HG03565 (cell line): Measurements from ENCODE around the gene ADGRA3.

Source experiments
- ATAC-seq: cut with Tn5 transposase; IDR thresholded peaks from one replicate; pipeline ENCODE4 v1.9.1; 2021; ENCODE audit warnings: mild to moderate bottlenecking, moderate library complexity; ENCODE audit not compliant: unreplicated experiment

Gene ADGRA3, protein sequence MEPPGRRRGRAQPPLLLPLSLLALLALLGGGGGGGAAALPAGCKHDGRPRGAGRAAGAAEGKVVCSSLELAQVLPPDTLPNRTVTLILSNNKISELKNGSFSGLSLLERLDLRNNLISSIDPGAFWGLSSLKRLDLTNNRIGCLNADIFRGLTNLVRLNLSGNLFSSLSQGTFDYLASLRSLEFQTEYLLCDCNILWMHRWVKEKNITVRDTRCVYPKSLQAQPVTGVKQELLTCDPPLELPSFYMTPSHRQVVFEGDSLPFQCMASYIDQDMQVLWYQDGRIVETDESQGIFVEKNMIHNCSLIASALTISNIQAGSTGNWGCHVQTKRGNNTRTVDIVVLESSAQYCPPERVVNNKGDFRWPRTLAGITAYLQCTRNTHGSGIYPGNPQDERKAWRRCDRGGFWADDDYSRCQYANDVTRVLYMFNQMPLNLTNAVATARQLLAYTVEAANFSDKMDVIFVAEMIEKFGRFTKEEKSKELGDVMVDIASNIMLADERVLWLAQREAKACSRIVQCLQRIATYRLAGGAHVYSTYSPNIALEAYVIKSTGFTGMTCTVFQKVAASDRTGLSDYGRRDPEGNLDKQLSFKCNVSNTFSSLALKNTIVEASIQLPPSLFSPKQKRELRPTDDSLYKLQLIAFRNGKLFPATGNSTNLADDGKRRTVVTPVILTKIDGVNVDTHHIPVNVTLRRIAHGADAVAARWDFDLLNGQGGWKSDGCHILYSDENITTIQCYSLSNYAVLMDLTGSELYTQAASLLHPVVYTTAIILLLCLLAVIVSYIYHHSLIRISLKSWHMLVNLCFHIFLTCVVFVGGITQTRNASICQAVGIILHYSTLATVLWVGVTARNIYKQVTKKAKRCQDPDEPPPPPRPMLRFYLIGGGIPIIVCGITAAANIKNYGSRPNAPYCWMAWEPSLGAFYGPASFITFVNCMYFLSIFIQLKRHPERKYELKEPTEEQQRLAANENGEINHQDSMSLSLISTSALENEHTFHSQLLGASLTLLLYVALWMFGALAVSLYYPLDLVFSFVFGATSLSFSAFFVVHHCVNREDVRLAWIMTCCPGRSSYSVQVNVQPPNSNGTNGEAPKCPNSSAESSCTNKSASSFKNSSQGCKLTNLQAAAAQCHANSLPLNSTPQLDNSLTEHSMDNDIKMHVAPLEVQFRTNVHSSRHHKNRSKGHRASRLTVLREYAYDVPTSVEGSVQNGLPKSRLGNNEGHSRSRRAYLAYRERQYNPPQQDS (N-terminal part only)

DNA sequence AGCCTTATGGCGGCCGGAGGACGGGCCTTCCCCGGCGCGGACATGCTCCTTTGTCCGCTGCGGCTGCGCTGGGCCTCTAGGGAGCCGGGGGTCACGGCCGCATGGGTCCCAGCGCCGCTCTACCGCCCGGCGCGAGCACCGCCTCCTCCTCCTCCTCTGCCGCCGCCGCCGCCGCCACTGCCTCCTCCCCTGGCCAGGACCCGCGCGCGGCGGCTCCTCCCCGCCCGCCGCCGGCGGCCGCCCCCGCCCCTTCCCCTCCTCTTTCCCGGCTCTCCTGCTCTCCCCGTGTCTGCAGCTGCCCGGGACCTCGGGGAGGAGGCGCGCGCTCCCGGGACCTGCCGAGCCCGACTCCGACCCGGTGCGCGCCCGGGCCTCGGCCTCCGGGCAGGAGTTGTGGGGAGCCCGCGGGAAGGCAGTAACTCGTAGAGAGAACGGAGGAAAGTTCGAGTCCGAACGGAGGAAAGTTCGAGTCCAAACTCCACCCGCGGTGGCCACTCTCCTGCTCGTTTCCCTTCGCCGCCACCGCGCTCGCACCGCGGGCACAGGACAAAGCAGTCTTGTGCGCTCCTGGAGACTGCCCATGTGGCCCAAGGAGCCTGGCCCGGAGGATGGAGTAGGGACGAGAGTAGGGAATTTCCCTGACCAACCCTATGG lies at the start of gene ADGRA3:
Gene ADGRA3 (minus strand): TSS at position 179 of the 654 bp plus-strand sequence. CDS start 282 bp downstream, outside the sequence.
- peak; percentile 37 for ATAC-seq

DNA sequence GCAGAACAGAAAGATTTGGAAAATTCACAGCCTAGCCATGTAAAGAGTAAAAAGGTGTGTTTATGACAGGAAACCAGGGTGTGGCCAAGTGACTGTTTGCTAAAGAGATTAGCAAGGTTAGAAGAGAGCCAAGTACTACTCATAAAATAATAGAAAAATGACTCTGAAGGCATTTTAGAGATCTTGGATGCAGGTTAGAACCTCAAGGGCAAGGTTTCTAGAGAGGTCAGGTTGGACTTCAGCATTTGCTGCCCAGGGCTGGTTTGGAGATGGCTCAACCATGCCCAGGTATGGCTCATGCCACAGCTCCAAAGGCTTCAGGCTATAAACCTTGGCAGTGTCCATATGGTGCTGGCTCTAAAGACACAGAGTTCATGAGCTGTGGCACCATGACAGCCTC lies 40.6 kb upstream of the ADGRA3 start:
- ATAC-seq = no peak

DNA sequence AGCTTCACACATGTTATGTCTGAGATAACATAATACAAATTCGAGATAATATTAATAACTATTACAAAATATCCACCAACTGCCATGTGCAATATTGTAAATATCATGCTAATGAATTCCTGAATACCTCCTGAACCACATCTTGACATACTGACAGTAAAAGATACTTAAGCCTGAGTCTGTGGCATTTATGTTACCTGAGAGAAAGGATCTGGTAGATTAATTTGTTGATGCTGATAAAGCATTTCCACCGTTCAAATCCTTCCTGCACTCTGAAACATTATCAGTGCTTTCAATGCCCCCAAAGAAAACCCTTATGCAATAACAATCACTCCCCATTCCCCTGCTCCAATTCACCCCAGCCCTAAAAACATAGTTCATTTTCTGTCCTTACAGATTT lies 38.8 kb upstream of the ADGRA3 start:
- no peak for ATAC-seq

DNA sequence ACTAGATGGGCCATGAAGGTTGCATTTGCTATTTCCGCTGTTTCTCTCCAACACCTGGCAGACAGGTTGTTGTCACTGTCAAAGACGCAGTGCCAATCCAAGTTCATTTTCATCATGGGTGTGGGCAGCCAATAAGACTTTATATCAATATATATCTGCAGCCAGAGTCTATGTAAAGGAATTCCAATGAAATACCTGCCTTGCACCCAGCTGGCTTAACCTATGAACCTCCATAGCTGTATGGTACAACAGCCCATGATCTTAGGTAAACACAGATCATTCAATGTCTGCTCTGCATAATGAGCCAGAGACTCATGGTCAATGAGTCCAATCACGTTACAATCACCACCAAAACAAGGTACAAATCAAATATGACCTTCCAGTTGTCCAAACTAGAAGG lies 37.7 kb upstream of the ADGRA3 start:
- ATAC-seq = no peak

DNA sequence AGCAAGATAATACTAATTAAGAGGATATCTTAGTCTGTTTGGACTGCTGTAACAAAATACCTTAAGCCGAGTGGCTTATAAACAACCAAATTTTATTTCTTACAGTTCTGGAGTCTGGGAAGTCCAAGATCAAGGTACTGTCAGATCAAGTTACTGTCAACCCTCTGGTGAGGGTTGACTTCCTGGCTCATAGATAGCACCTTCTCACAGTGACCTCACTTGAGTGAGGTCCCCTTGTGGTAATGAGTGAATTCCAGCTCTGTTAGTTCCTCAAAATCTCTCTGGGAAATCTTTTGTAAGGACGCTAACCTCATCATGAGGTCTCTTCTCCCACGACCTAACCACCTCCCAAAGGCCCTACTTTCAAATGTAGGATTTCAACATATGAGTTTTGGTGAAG lies 36.9 kb upstream of the ADGRA3 start:
- ATAC-seq = no peak

DNA sequence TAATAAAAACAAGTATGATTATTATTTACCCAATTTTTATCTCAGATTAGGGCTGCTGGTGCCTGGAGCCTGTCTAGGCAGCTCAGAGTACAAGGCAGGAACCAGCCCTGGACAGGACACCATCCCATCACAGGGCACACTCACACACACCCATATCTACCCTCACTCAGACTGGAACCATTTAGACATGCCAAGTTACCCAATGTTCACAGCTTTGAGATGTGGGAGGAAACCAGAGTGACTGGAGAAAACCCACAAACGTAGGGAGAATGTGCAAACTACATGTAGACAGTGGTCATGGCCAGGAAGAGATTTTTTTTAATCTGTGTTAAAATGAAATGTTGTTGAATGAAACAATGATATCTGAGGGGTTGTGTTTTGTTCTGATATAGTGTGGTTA lies 35.7 kb upstream of the ADGRA3 start:
- no peak for ATAC-seq

DNA sequence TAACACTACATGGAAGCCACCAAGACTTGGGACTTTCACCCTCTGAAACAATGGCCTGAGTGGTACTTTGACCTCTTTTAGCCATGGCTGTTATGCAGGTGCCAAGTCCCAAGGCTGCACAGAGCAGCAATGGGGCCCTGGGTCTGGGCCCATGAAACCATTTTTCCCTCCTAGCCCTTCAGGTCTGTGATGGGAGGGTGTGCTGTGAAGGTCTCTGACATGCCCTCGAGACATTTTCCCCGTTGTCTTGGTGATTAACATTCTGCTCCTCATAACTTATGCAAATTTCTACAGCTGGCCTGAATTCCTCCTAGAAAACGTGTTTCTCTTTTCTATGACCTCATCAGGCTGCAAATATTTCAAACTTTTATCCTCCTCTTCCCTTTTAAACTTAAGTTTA lies 30.4 kb upstream of the ADGRA3 start:
- ATAC-seq = no peak

DNA sequence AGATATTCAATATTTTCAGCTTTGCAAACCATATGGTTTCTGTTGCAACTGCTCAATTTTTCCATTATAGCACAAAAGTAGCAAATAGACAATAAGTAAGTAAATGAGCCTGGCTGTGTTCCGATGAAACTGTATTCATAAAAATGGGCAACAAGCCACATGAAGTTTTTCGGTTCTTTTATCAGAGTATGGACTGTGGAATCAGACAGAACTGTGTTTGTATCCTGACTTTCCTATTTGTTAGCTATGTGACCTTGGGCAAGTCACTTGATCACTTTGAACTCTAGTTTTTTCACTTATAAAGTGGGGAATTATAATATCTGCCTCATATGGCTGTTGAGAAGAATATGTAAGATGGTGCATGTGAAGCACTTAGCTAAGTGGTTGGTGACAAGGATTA lies 23.4 kb upstream of the ADGRA3 start:
- no peak for ATAC-seq

DNA sequence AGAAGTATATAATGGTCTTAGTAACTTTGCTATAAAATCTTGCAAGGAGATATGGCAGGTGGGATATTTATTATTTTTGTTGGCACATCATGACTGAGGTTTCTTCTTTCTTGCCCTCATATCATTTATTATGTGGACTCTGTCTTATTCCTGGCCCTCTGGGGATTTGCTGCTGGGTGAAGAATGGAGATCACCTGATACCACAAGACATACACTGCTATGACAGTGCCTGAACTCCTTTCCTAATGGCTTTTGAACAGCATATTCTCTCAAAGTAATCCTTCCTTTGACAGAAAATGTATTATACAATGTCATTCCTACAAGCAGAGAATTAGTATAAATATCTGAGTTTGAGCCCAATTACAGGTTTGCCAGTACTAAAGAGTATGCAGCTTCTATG lies 22.0 kb upstream of the ADGRA3 start:
- ATAC-seq = no peak

DNA sequence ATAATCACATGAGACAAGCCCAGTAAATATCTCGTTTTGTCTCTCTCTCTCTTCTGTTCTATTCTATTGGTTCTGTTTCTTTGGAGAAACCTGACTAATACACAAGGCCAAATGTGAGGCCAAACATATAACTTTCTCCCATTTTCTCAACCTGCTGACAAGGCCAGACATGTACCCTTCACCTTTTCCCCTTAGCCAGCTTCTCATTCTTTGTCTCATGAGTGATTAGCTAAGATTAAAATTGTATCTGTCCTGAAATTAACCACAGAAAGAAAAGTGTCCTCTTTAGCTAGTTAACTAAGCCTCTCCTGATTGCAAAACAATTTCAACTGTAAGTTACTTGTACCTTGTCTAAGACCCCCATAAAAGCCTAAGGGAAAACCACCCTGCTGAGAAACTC lies 18.5 kb upstream of the ADGRA3 start:
- ATAC-seq = no peak

DNA sequence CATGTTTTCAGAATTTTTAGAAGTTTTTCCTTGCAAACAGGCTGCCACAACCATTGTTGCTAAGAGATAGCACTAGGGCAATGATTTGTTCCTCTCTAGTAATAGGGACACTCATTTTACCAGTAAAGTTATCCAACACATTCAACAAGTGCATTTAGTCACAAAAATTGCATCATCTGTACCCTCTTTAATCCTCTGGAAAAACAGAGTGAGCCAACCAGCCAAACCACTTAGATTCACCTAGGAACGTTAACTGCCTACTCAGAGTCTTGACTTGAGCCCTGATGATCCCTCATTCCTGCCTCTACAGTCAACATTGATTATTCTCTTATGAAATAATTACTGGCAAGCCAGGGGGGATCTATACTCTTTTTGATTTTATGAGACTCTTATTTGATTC lies 17.0 kb upstream of the ADGRA3 start:
- ATAC-seq = no peak

DNA sequence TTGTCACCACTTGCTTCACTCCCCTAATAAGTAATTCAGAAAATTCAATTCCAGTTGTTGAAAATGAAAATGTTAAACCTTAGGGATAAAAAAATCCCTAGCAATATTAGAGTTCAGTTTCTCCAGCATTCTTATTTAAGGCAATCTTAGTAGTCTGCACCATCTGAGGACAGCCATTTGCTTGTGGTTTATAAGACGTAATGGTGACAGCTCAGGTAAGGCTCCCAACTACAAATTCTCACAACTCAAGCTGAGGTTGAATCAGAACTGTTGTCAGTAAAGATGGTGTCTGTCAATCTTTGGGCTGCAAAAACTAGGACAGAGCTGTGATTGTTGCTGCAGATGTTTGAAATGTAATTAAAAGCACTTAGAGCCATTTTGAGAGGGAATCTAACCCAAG lies 16.3 kb upstream of the ADGRA3 start:
- ATAC-seq = no peak

DNA sequence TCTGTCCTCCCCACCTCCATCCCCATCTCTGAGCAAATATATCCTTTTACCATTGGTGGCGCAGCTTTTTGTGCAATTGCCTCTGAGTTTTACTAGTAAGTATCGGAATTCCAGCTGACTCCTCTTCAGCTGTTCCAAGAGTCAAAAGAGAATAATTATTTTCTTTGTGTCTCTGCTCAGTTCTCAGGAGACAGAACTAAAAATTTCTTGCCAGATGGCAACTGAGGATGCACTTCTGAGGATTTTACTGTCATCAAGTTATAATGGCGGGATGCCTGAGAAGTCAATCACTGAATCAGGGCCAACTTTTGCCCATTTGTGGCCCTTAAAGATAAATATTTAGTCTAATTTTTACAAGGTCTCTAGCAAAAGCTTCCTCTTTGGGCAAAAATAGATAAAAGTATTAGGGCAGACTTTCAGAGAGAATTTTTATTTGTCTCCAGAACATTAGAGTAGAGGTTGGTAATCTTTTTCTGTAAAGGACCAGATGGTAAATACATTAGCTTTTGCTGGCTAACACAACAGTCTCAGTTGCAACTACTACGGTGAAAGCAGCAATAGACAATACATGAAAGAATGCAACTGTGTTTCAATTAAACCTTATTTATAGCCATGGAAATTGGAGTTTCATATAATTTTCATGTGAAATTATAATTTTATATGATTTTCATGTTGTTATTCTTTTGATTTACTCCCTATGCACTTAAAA lies 15.6 kb upstream of the ADGRA3 start:
- ATAC-seq = no peak

DNA sequence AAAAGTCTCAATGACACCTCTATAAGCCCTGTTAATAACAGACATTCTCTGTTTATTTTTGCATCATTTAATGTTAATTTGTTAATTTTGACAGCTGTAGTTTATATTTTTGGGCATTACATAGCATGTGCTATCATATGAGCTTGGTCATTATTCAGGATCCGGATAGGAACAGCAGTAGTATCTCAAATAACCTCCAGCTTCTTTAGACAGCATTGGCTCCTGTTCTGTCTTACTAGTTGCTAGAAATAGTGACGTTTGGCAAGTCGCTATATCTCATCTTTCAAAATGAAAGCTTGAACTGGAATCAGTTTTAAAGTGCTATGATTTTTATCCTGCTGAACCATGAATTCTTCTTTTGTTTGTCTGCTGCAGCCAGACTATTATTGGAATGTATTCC lies 9.0 kb upstream of the ADGRA3 start:
- no peak for ATAC-seq

DNA sequence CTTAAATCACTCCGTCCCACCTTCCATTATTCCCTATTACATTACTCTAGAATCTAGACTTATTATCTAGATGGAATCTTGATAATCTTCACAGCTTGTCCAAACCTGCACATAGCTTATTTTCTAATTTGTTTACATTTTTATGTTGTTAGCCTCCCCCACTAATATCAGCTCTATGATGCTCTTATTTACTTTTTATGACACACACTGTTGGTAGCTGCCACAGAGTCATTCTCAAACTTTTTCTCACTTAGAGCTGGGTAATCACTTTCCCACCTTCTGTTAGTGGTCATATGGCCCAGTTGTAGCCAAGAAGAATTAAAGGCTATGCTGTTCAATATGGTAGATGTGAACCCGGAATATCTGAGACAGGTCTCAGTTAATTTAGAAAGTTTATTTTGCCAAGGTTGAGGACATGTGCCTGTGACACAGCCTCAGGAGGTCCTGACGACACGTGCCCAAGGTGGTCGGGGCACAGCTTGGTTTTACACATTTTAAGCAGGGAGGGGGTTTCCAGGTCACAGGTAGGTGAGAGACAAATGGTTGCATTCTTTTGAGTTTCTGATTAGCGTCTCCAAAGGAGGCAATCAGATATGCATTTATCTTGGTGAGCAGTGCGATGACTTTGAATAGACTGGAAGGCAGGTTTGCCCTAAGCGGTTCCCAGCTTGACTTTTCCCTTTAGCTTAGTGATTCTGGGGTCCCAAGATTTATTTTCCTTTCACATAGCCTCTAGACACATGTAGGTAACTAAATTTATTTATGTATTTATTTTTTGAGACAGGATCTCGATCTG lies 7.0 kb upstream of the ADGRA3 start:
- ATAC-seq = no peak

DNA sequence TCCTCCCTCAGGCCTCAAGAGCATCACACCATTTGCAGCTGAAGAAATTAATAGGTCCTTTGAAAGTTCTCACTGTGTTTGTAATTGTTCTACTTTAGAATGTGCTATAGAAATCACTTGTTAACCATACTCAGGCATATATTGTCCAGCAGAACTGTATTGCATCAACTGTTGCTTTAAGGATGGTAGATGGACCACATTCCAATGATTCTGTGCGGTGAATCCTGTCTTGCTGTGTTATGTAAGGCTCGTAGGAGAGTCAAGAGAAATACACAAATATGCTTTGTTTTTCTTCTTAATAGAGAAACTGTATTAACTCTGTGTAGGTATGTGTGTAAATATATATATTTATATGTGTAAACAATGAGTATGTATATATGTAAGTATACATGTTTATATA lies 6.3 kb upstream of the ADGRA3 start:
- ATAC-seq = no peak

DNA sequence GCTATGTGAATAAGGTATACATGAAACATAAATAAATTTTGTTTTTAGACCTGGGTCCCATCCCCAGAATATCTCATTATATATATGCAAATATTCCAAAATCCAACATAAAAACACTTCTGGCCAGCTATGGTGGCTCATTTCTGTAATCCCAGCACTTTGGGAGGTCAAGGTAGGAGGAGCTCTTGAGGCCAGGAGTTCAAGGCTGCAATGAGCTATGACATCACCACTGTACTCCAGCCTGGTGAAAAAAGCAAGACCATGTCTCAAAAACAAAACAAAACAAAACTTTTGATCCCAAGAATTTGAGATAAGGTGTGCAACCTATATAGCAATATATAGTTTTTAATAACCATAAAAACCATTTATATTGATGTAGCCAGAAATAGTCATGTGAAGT lies 5.4 kb upstream of the ADGRA3 start:
- ATAC-seq = no peak

DNA sequence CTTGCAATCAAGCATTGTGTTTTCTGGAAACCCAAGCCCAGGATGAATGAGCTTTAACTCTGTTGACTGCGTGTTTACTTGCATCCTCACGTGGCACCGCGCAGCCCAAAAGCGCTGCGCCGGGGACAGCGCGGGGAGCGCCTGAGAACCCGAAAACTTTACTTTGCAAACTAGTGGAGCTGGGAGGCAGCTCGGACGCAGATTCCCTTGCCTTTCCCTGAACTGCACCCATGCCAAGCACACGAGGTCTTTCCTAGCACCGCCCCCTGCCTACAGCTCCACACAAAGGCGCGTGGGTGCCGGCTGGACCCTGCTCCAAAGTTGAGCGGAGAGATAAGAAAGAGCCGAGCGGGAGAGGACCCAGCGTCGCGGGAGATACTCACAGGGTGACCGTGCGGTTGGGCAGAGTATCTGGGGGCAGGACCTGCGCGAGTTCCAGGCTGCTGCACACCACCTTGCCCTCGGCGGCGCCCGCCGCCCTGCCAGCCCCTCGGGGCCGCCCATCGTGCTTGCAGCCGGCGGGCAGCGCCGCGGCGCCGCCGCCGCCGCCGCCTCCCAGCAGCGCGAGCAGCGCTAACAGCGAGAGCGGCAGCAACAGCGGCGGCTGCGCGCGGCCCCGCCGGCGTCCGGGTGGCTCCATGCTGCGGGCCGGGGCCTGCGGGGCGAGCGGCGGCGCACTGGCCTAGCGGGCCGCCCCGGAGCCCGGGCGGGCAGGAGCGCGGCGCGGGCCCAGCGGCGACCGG lies 550 bp downstream of the ADGRA3 start:
- ATAC-seq = peak; percentile 35

DNA sequence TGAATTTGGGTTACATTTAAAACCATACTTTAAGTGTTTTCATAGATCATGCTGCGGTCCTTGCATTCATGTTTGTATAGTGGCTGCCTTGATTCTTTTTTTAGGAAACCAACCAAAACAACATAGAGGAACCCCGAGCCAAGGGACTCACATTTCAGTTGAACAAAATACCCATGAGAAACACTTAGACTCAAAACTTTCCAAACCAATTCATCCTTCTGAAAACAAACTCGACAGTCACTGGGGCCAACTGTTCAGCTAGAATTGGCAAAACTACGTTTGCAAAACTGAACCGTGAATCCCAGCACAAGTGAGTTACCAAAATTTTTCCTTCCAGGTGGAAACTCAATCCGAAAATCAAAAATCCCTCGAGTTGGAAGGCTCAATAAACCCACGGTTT lies 1.4 kb downstream of the ADGRA3 start:
- no peak for ATAC-seq
